Measurements from ENCODE around the gene LBHD2.

- TF ChIP-seq CTCF (IDR thresholded peaks at IDR 0.05) (no peak), POLR2A (IDR thresholded peaks at IDR 0.05) (no peak)
Observed at GRCh38 chr14:103130017-103130764, 46.2 kb downstream of the LBHD2 start.

All from right lobe of liver (tissue), 4 donors.